ENCODE results near the gene RCAN2. TPM values are rescaled to one million over a fixed set of nuclear protein-coding genes. Genes with fewer than 3 reads are reported as not detected.

The RCAN2 gene
- total and polyA plus RNA-seq, 2 experiments from 2014 or later = 6.0 to 9.3 TPM

DNA sequence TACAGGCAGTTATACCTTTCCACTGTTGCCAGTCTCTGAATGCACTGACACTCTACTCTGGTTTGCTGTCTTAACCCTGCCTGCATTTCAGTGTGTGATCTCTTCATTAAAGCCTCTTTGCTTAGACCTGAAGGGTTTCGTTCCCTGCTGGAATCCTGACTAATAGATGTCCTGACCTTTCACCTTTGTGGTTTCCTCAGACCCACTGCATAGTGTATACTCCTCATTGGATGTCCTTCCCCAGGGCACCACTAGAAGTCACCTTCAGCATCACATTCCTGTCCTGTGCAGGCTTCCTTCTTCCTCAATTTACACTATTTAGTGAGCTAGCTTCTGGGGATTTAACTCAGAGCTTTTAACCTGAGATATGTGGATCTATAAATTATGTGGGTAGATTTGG, 120.6 kb downstream of the RCAN2 start:
- Mint-ChIP-seq H3K27me3 (ENCODE audit: insufficient read depth, low read depth, poor library complexity) (no peaks in the 10 kb centered on the region), H3K4me1 (no peaks in the 10 kb centered on the region)
- peak; percentile 50; the same call in 2 of the 3 replicates for ATAC-seq

More for the DNA sequence above, 120.6 kb downstream of the RCAN2 start:
- Histone ChIP-seq H3K27ac (ENCODE audit: low read depth) (no peak overlapping the region), H2AFZ (no peak overlapping the region), H3K4me3 (no peak overlapping the region), H3K27me3 (ENCODE audit: insufficient read depth) (no peaks in the 10 kb centered on the region), H3K9me2 (ENCODE audit: insufficient read depth) (peaks cover 6% of the 10 kb centered on the region; the same call in 1 of the 2 replicates), H3K79me2 (replicated peaks; ENCODE audit: insufficient read depth) (no peaks in the 10 kb centered on the region), H3K4me1 (ENCODE audit: insufficient read depth) (no peaks in the 10 kb centered on the region), H3K36me3 (ENCODE audit: insufficient read depth) (no peaks in the 10 kb centered on the region), H4K20me1 (replicated peaks; ENCODE audit: insufficient read depth) (no peaks in the 10 kb centered on the region; the same call in 1 of the 2 replicates), H3K4me2 (no peak overlapping the region), H3F3A (replicated peaks; ENCODE audit: low read depth) (no peaks in the 10 kb centered on the region)
- H3K36me3 Mint-ChIP-seq (ENCODE audit: low read depth) = no peaks in the 10 kb centered on the region
- H3K4me3 Mint-ChIP-seq = no peak overlapping the region
- no peak overlapping the region for H3K27ac Mint-ChIP-seq
- no peak for DNase-seq (ENCODE audit: low spot score)
- H3K9me3 Mint-ChIP-seq = no peaks in the 10 kb centered on the region
- TF ChIP-seq NANOG (IDR thresholded peaks at IDR 0.05; ENCODE audit: borderline replicate concordance) (no peak), EZH2phosphoT487 (IDR thresholded peaks at IDR 0.05; ENCODE audit: unreplicated experiment) (no peak), ZNF114 (CRISPR knock-in tag; IDR thresholded peaks at IDR 0.05) (no peak), EZH2 (IDR thresholded peaks at IDR 0.05; ENCODE audit: low read depth, unreplicated experiment) (no peak), JUNB (IDR thresholded peaks at IDR 0.05; ENCODE audit: unreplicated experiment) (no peak), ZNF331 (CRISPR knock-in tag; IDR thresholded peaks at IDR 0.05; ENCODE audit: low read depth) (no peak), STAT1 (IDR thresholded peaks at IDR 0.05; ENCODE audit: unreplicated experiment) (no peak)
- TF ChIP-seq, protein P1, sequence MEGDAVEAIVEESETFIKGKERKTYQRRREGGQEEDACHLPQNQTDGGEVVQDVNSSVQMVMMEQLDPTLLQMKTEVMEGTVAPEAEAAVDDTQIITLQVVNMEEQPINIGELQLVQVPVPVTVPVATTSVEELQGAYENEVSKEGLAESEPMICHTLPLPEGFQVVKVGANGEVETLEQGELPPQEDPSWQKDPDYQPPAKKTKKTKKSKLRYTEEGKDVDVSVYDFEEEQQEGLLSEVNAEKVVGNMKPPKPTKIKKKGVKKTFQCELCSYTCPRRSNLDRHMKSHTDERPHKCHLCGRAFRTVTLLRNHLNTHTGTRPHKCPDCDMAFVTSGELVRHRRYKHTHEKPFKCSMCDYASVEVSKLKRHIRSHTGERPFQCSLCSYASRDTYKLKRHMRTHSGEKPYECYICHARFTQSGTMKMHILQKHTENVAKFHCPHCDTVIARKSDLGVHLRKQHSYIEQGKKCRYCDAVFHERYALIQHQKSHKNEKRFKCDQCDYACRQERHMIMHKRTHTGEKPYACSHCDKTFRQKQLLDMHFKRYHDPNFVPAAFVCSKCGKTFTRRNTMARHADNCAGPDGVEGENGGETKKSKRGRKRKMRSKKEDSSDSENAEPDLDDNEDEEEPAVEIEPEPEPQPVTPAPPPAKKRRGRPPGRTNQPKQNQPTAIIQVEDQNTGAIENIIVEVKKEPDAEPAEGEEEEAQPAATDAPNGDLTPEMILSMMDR (conservative IDR thresholded peaks at IDR 0.05; ENCODE audit: low read depth in 2 of 2) = no peak
- TF ChIP-seq, protein P2, sequence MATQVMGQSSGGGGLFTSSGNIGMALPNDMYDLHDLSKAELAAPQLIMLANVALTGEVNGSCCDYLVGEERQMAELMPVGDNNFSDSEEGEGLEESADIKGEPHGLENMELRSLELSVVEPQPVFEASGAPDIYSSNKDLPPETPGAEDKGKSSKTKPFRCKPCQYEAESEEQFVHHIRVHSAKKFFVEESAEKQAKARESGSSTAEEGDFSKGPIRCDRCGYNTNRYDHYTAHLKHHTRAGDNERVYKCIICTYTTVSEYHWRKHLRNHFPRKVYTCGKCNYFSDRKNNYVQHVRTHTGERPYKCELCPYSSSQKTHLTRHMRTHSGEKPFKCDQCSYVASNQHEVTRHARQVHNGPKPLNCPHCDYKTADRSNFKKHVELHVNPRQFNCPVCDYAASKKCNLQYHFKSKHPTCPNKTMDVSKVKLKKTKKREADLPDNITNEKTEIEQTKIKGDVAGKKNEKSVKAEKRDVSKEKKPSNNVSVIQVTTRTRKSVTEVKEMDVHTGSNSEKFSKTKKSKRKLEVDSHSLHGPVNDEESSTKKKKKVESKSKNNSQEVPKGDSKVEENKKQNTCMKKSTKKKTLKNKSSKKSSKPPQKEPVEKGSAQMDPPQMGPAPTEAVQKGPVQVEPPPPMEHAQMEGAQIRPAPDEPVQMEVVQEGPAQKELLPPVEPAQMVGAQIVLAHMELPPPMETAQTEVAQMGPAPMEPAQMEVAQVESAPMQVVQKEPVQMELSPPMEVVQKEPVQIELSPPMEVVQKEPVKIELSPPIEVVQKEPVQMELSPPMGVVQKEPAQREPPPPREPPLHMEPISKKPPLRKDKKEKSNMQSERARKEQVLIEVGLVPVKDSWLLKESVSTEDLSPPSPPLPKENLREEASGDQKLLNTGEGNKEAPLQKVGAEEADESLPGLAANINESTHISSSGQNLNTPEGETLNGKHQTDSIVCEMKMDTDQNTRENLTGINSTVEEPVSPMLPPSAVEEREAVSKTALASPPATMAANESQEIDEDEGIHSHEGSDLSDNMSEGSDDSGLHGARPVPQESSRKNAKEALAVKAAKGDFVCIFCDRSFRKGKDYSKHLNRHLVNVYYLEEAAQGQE (IDR thresholded peaks at IDR 0.05; ENCODE audit: unreplicated experiment) = no peak
- TF ChIP-seq, protein P3, sequence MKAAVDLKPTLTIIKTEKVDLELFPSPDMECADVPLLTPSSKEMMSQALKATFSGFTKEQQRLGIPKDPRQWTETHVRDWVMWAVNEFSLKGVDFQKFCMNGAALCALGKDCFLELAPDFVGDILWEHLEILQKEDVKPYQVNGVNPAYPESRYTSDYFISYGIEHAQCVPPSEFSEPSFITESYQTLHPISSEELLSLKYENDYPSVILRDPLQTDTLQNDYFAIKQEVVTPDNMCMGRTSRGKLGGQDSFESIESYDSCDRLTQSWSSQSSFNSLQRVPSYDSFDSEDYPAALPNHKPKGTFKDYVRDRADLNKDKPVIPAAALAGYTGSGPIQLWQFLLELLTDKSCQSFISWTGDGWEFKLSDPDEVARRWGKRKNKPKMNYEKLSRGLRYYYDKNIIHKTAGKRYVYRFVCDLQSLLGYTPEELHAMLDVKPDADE (IDR thresholded peaks at IDR 0.05) = no peak
